Kidney epithelial cell (primary cell): ENCODE data around the gene ITGBL1. TPM values are rescaled to one million over a fixed set of nuclear protein-coding genes. Genes with fewer than 3 reads are reported as not detected.
A peak's percentile ranks its signal among the peaks of the same experiment; 100 is the strongest.

ENCODE experiments used
- DNase-seq: peaks from one replicate; pipeline ENCODE4 v3.0.0-alpha.2; 2010; ENCODE audit warnings: low read depth
- H3K27me3 ChIP-seq: 2 replicates; pipeline ENCODE4 v1.6.0; 2011; ENCODE audit warnings: low read length; ENCODE audit not compliant: control insufficient read depth, insufficient read depth
- H3K36me3 ChIP-seq: 2 replicates; pipeline ENCODE4 v1.5.1; 2011; ENCODE audit warnings: low read length; ENCODE audit not compliant: control insufficient read depth, insufficient read depth
- H3K4me3 ChIP-seq: 2 replicates; pipeline ENCODE4 v1.5.1; 2011; ENCODE audit warnings: low read depth, mild to moderate bottlenecking, control low read depth, low read length
- CTCF ChIP-seq: IDR thresholded peaks from 2 replicates; pipeline ENCODE4 v1.5.1; 2011; ENCODE audit warnings: mild to moderate bottlenecking, moderate library complexity, low read length, control low read depth, inconsistent platforms; ENCODE audit not compliant: insufficient read depth, poor library complexity, severe bottlenecking
- total RNA-seq: library from RNA; depleted of rRNA; stranded (reverse); fragments of >200 nt; gene quantifications from 2 replicates; pipeline ENCODE4 v1.2.3, GENCODE V29; 2015

Gene ITGBL1
- total RNA-seq, 1 donor from 2014 or later: 0.21 TPM

GRCh38 chr13:101453784-101454201, 1.3 kb downstream of the ITGBL1 start:
- H3K27me3 ChIP-seq: no peaks in the 10 kb centered on the region
- no peak for DNase-seq

GRCh38 chr13:101454767-101455166, 2.3 kb downstream of the ITGBL1 start:
- no peak for DNase-seq
- Histone ChIP-seq H3K36me3 (no peaks in the 10 kb centered on the region), H3K4me3 (no peak overlapping the region), H3K27me3 (no peaks in the 10 kb centered on the region)
- no peak for TF ChIP-seq CTCF

More at GRCh38 chr13:101453784-101454201, 1.3 kb downstream of the ITGBL1 start:
- Histone ChIP-seq H3K4me3 (peak overlapping the region; percentile 10), H3K36me3 (no peaks in the 10 kb centered on the region)
- no peak for TF ChIP-seq CTCF

GRCh38 chr13:101455863-101456262, 3.4 kb downstream of the ITGBL1 start:
- TF ChIP-seq CTCF: no peak

DNA sequence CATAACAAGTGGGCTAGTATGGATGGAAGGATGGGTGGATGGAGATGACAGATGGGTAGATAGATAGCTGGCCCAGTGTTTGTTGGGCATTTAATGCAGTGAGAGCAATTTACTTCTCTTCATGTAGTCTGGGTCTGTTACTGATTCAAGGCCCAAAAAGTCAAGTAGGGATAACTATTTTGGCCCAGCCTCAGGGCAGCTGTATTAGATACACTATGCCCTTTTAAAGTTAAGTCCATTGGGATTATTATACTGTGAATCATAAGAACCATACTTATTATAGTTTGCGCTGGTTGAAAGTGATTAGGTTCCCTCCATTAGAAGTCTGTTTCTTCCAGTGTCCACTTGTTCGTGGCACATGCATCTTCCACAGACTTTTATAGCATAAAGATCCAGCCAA, 4.7 kb downstream of the ITGBL1 start:
- H3K4me3 ChIP-seq: no peak overlapping the region
- TF ChIP-seq CTCF: no peak
- H3K36me3 ChIP-seq: no peaks in the 10 kb centered on the region
- DNase-seq: no peak
- no peaks in the 10 kb centered on the region for H3K27me3 ChIP-seq

More at GRCh38 chr13:101455863-101456262, 3.4 kb downstream of the ITGBL1 start:
- no peaks in the 10 kb centered on the region for H3K27me3 ChIP-seq
- no peaks in the 10 kb centered on the region for H3K36me3 ChIP-seq
- DNase-seq: peak; percentile 78
- no peak overlapping the region for H3K4me3 ChIP-seq

DNA sequence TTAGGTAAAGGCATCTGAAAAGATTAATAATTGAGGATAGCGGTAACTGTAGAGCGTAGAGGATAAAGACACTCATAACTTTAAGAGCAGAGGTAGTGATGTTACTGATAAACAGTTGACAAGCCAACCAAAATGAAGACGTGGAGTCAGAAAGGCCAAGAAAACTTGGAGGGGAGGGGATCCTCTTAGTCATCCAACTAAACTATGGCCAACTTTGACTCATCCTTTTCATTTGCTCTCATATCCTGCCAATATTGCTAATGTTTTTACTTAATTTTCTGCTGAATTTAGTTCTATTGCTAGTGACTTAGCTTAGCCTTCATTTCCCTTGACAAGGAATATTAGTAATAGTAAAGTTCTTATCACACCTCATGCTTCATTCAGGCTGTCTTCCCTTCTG, 13.4 kb downstream of the ITGBL1 start:
- no peak for TF ChIP-seq CTCF
- no peak overlapping the region for H3K4me3 ChIP-seq
- H3K36me3 ChIP-seq: no peaks in the 10 kb centered on the region
- H3K27me3 ChIP-seq: no peaks in the 10 kb centered on the region
- no peak for DNase-seq

- Histone ChIP-seq H3K4me3 (no peak overlapping the region), H3K36me3 (no peaks in the 10 kb centered on the region), H3K27me3 (no peaks in the 10 kb centered on the region)
- no peak for TF ChIP-seq CTCF
- no peak for DNase-seq
Measured at GRCh38 chr13:101467415-101467814, 14.9 kb downstream of the ITGBL1 start.
